H1 (cell line): ENCODE measurements around the gene ZNF516. TPM values are rescaled to one million over a fixed set of nuclear protein-coding genes. Genes with fewer than 3 reads are reported as not detected.

Experiments
- CTCF ChIA-PET: fragments of 300-600 bp; sonication (Branson Sonifier 250); formaldehyde crosslinking; loops from one replicate; lab custom pipeline; 2021; ENCODE audit not compliant: partially characterized antibody; lab: Charles Lee
- POLR2A ChIA-PET: fragments of 300-600 bp; sonication (Branson Sonifier 250); formaldehyde crosslinking; loops from one replicate; lab custom pipeline; 2021; ENCODE audit warnings: inconsistent platforms; ENCODE audit not compliant: partially characterized antibody; lab: Charles Lee
- DNase-seq, 2 experiments: peaks; one replicate each; pipeline versions ENCODE4 v3.0.0 to v3.0.0-alpha.2; 2010 to 2022; ENCODE audit warnings: low spot score in 2 of 2, low read depth in 1 of 2, mixed read lengths in 1 of 2
- FAIRE-seq: peaks from 2 replicates; lab custom pipeline; 2011; peaks lifted over from hg19 to GRCh38; lab: Jason Lieb, UNC
- H2AFZ ChIP-seq: 2 replicates; pipeline ENCODE4 v1.8.1; 2012; ENCODE audit warnings: low read length, inconsistent platforms
- H2AK5ac ChIP-seq: 2 replicates; pipeline ENCODE4 v1.6.1; 2013; ENCODE audit warnings: low read depth, low read length
- H2BK120ac ChIP-seq: replicated peaks from 2 replicates; pipeline ENCODE3; 2013; ENCODE audit warnings: low read depth, low read length, inconsistent platforms
- H2BK12ac ChIP-seq: 2 replicates; pipeline ENCODE4 v1.6.1; 2013; ENCODE audit warnings: low read depth, low read length
- H2BK15ac ChIP-seq: 2 replicates; pipeline ENCODE4 v1.6.1; 2013; ENCODE audit warnings: low read length
- H2BK20ac ChIP-seq: 2 replicates; pipeline ENCODE4 v1.6.1; 2013; ENCODE audit warnings: low read length
- H2BK5ac ChIP-seq: 2 replicates; pipeline ENCODE4 v1.6.1; 2013; ENCODE audit warnings: low read depth, low read length
- H3K14ac ChIP-seq: 2 replicates; pipeline ENCODE4 v1.6.1; 2013; ENCODE audit warnings: inconsistent platforms; ENCODE audit not compliant: insufficient read length
- H3K18ac ChIP-seq: 2 replicates; pipeline ENCODE4 v1.6.1; 2013; ENCODE audit warnings: low read length; ENCODE audit errors: extremely low read depth
- H3K23ac ChIP-seq: 2 replicates; pipeline ENCODE4 v1.6.1; 2013; ENCODE audit warnings: inconsistent platforms; ENCODE audit not compliant: insufficient read length
- H3K23me2 ChIP-seq: 2 replicates; pipeline ENCODE4 v1.6.1; 2013; ENCODE audit warnings: low read depth, low read length
- H3K27ac ChIP-seq: 2 replicates; pipeline ENCODE4 v1.6.1; 2011; ENCODE audit warnings: low read depth, low read length, inconsistent platforms
- H3K27me3 ChIP-seq, 4 experiments: replicated peaks in 1 of 4; 1 replicate in 1 of 4; 2 replicates in 3 of 4; pipeline versions ENCODE4 v1.6.1 to v1.8.1; 2011 to 2013; ENCODE audit warnings: low read length in 3 of 4, mild to moderate bottlenecking in 3 of 4, inconsistent platforms in 2 of 4, mixed read lengths in 2 of 4, moderate library complexity in 1 of 4; ENCODE audit not compliant: control insufficient read depth in 3 of 4, insufficient read depth in 3 of 4; ENCODE audit errors: extremely low read depth in 1 of 4
- H3K36me3 ChIP-seq, 4 experiments: 2 replicates each; pipeline versions ENCODE4 v1.6.1 to v1.8.1; 2011 to 2013; ENCODE audit warnings: mild to moderate bottlenecking in 4 of 4, low read length in 3 of 4, moderate library complexity in 2 of 4, control low read depth in 1 of 4, inconsistent platforms in 1 of 4; ENCODE audit not compliant: insufficient read depth in 4 of 4, control insufficient read depth in 2 of 4
- H3K4ac ChIP-seq: replicated peaks from 2 replicates; pipeline ENCODE3; 2013; ENCODE audit warnings: low read length, low read depth, mixed read lengths, inconsistent platforms; ENCODE audit not compliant: insufficient read length
- H3K4me1 ChIP-seq, 4 experiments: replicated peaks in 1 of 4; 1 replicate in 1 of 4; 2 replicates in 3 of 4; pipeline versions ENCODE4 v1.6.1 to v1.8.1; 2011 to 2013; ENCODE audit warnings: low read length in 3 of 4, inconsistent platforms in 2 of 4, mixed read lengths in 1 of 4; ENCODE audit not compliant: insufficient read depth in 4 of 4, control insufficient read depth in 3 of 4
- H3K4me2 ChIP-seq, 2 experiments: 2 replicates each; pipeline versions ENCODE4 v1.6.1 to v1.8.1; 2011 to 2013; ENCODE audit warnings: low read depth in 2 of 2, low read length in 2 of 2, control low read depth in 1 of 2, inconsistent platforms in 1 of 2, mild to moderate bottlenecking in 1 of 2; ENCODE audit not compliant: insufficient read depth in 1 of 2
- H3K4me3 ChIP-seq, 4 experiments: fragments of 200-600, 300-600 bp in 1 of 4; sonication (generic), shearing (Covaris generic), sonication (Bioruptor Twin) in 1 of 4; 2 replicates each; pipeline versions ENCODE4 v1.5.1 to v1.8.1; 2011 to 2016; ENCODE audit warnings: low read length in 4 of 4, low read depth in 3 of 4, control low read depth in 2 of 4, inconsistent platforms in 2 of 4, mild to moderate bottlenecking in 2 of 4, mixed read lengths in 1 of 4, moderate library complexity in 1 of 4; ENCODE audit not compliant: insufficient read depth in 2 of 4; ENCODE audit errors: extremely low read depth in 1 of 4
- H3K56ac ChIP-seq: replicated peaks from 2 replicates; pipeline ENCODE3; 2013; ENCODE audit warnings: low read depth, mild to moderate bottlenecking, mixed read lengths, low read length, inconsistent platforms; ENCODE audit not compliant: insufficient read length
- H3K79me1 ChIP-seq: 2 replicates; pipeline ENCODE4 v1.6.1; 2013; ENCODE audit warnings: low read depth, low read length, control low read depth
- H3K79me2 ChIP-seq, 2 experiments: 2 replicates each; pipeline versions ENCODE4 v1.6.1 to v1.8.1; 2012 to 2013; ENCODE audit warnings: low read length in 2 of 2, mild to moderate bottlenecking in 2 of 2, inconsistent platforms in 1 of 2; ENCODE audit not compliant: insufficient read depth in 2 of 2, control insufficient read depth in 1 of 2
- H3K9ac ChIP-seq, 4 experiments: replicated peaks in 1 of 4; 1 replicate in 1 of 4; 2 replicates in 3 of 4; pipeline versions ENCODE4 v1.6.1 to v1.8.1; 2011 to 2013; ENCODE audit warnings: low read depth in 3 of 4, low read length in 3 of 4, control low read depth in 2 of 4, mild to moderate bottlenecking in 2 of 4, moderate library complexity in 2 of 4, inconsistent platforms in 1 of 4; ENCODE audit errors: extremely low read depth in 1 of 4
- H3K9me3 ChIP-seq, 2 experiments: 2 replicates each; pipeline versions ENCODE4 v1.6.1 to v1.8.1; 2012 to 2013; ENCODE audit warnings: mild to moderate bottlenecking in 2 of 2, moderate library complexity in 2 of 2, control low read depth in 1 of 2, inconsistent platforms in 1 of 2, low read depth in 1 of 2, low read length in 1 of 2, mixed read lengths in 1 of 2; ENCODE audit not compliant: insufficient read depth in 2 of 2
- H4K20me1 ChIP-seq, 2 experiments: replicated peaks in 1 of 2; 2 replicates each; pipeline versions ENCODE3 to v1.8.1; 2011 to 2013; ENCODE audit warnings: inconsistent platforms in 2 of 2, low read length in 2 of 2, mild to moderate bottlenecking in 1 of 2; ENCODE audit not compliant: insufficient read depth in 2 of 2, control insufficient read depth in 1 of 2
- H4K5ac ChIP-seq: 2 replicates; pipeline ENCODE4 v1.6.1; 2013; ENCODE audit warnings: low read length, low read depth, mixed read lengths, inconsistent platforms; ENCODE audit not compliant: insufficient read length
- H4K8ac ChIP-seq: 2 replicates; pipeline ENCODE4 v1.8.0; 2013; ENCODE audit warnings: mild to moderate bottlenecking, moderate library complexity, low read length, inconsistent platforms; ENCODE audit not compliant: insufficient read depth; ENCODE audit errors: extremely low read depth
- H4K91ac ChIP-seq: replicated peaks from 2 replicates; pipeline ENCODE3; 2013; ENCODE audit warnings: low read length, mixed read lengths, inconsistent platforms; ENCODE audit not compliant: insufficient read length
- BRCA1 ChIP-seq: IDR thresholded peaks from 2 replicates; pipeline ENCODE4 v1.6.1; 2012; ENCODE audit warnings: low read depth, low read length, improper control_type of control experiment
- EZH2 ChIP-seq: fragments of 200-600 bp; sonication (generic); IDR thresholded peaks from 2 replicates; pipeline ENCODE4 v1.7.1; 2012; ENCODE audit warnings: low read depth, mild to moderate bottlenecking, moderate library complexity, low read length, inconsistent platforms; ENCODE audit not compliant: severe bottlenecking
- FOSL1 ChIP-seq: IDR thresholded peaks from 2 replicates; pipeline ENCODE4 v1.6.1; 2011; ENCODE audit warnings: mild to moderate bottlenecking, low read depth, low read length, moderate library complexity; ENCODE audit not compliant: insufficient read depth
- HDAC2 ChIP-seq, 2 experiments: fragments of 300-600 bp in 1 of 2; sonication (generic) in 1 of 2; IDR thresholded peaks; 2 replicates each; pipeline ENCODE4 v1.6.1; 2011 to 2012; ENCODE audit warnings: low read depth in 2 of 2, low read length in 2 of 2, mild to moderate bottlenecking in 2 of 2, moderate library complexity in 2 of 2, borderline replicate concordance in 1 of 2, inconsistent platforms in 1 of 2
- KDM5A ChIP-seq: fragments of 200-600 bp; IDR thresholded peaks from 2 replicates; pipeline ENCODE4 v1.7.1; 2012; ENCODE audit warnings: mild to moderate bottlenecking, low read length, inconsistent platforms, mixed read lengths
- PHF8 ChIP-seq: fragments of 200-600 bp; sonication (generic); conservative IDR thresholded peaks from 2 replicates; pipeline ENCODE4 v1.7.1; 2012; ENCODE audit warnings: low read depth, mild to moderate bottlenecking, inconsistent platforms, low read length, moderate library complexity
- POU5F1 ChIP-seq: IDR thresholded peaks from 2 replicates; pipeline ENCODE4 v1.6.1; 2011; ENCODE audit warnings: low read depth, mild to moderate bottlenecking, low read length, moderate library complexity
- TAF7 ChIP-seq: optimal IDR thresholded peaks from 2 replicates; pipeline ENCODE3; 2011; ENCODE audit warnings: low read depth, mild to moderate bottlenecking, inconsistent platforms, low read length, moderate library complexity, borderline replicate concordance
- TEAD4 ChIP-seq: IDR thresholded peaks from 2 replicates; pipeline ENCODE4 v1.6.1; 2012; ENCODE audit warnings: low read depth, low read length, inconsistent platforms, mixed read lengths
- WGBS, 2 experiments: shearing (Covaris generic) in 1 of 2; methylation state at CpG; one replicate each; pipeline versions ENCODE4 v1.1.6 to v1.1.7; 2013 to 2015; ENCODE audit warnings: low lambda C conversion rate in 2 of 2, mixed read lengths in 2 of 2, inconsistent platforms in 1 of 2, low coverage in 1 of 2, missing lambda C conversion rate in 1 of 2; ENCODE audit not compliant: insufficient replicate concordance in 2 of 2, insufficient coverage in 1 of 2, insufficient read length in 1 of 2; ENCODE audit errors: extremely low coverage in 1 of 2, missing lambda C conversion rate in 1 of 2; 5-methylcytosine and 5-hydroxymethylcytosine counted together
- polyA plus RNA-seq, 7 experiments: library from polyadenylated mRNA; depleted of rRNA in 3 of 7; stranded (reverse) in 5 of 7; unstranded in 2 of 7; fragments of >200 nt in 5 of 7; fragments of 200-250 nt in 2 of 7; gene quantifications; 1 replicate in 5 of 7; 2 replicates in 1 of 7; 4 replicates in 1 of 7; pipeline versions ENCODE4 v1.2.1 to v1.2.3, GENCODE V29; 2011 to 2013; ENCODE audit warnings: missing spikeins in 2 of 7, mixed read lengths in 2 of 7
- total RNA-seq: library from RNA; stranded (reverse); fragmentation: NEBNext Ultra II Directional; extraction: Animal tissue kit (Norgen Biotek cat#: 25700); gene quantifications from 2 replicates; pipeline ENCODE4 v1.2.1, GENCODE V29; 2021
- TF ChIP-seq, protein P1 (sequence below): IDR thresholded peaks from 2 replicates; pipeline ENCODE4 v1.6.1; 2012; ENCODE audit warnings: inconsistent platforms

ZNF516 gene
- total and polyA plus RNA-seq, 2 of the 8 experiments (the other 6 are each of a cell fraction or from before 2014, with no cell fraction given): 7.3 to 17.0 TPM

DNA sequence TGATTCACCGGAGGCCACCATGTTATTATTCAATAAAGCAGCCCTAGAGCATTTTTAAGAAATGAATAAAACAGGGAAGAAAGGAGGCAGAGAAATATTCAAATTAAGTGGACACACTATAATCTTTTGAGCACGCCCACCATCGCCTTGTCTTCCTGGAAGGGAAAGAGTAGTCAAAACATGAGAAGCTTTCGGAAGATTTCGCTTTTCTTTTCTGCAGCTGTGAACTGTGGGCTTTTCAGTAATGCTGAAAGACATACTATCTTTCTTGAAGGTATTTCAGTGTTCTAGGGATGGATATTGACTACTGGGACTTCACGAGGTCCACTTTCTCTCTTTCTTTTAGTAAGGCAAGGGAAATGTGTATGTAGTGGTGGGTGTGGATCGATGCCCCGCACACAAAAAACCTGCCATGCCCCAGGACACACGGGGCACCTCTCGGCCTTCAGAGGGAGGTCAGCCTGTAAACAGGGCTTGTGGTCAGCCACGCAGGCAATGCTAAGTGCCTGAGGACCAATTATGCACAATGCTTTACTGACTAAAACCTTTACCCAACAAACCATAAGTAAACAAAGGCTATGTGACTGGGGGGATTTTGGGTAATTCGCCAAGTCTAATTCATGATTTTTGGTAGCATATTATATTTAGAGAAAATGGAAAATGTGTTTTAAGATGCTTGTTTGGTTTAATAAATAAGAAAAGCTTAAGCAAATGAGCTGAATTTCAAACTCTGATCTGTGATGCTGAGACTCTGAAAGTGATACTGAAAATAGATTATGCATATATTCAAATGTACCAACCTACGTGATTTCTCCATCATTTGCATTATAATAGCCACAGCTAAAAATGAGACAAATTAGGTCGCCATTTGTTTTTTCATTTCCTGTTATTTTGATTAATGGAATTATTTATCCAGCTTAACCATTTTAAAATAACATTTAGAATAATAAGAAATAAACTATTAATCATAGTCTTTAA is 130.5 kb downstream of the ZNF516 start:
- Histone ChIP-seq H4K8ac (no peak overlapping the region), H3K4me3 (no peak overlapping the region), H3K9ac (no peak overlapping the region), H2AK5ac (no peak overlapping the region), H4K5ac (no peak overlapping the region), H3K79me1 (no peaks in the 10 kb centered on the region), H2BK12ac (no peak overlapping the region), H3K23me2 (no peaks in the 10 kb centered on the region), H3K18ac (no peak overlapping the region), H3K27ac (no peak overlapping the region), H3K79me2 (no peaks in the 10 kb centered on the region), H3K56ac (no peak overlapping the region), H3K27me3 (no peaks in the 10 kb centered on the region), H3K4ac (no peak overlapping the region), H2AFZ (no peak overlapping the region), H3K14ac (no peak overlapping the region), H3K23ac (no peak overlapping the region), H4K20me1 (no peaks in the 10 kb centered on the region), H2BK15ac (no peak overlapping the region), H2BK20ac (no peak overlapping the region), H3K9me3 (no peaks in the 10 kb centered on the region), H3K4me2 (no peak overlapping the region), H3K4me1 (peaks cover 0 to 6% (median 3%) of the 10 kb centered on the region in 4 experiments; a peak in 3 of 7 replicates), H4K91ac (no peak overlapping the region), H2BK120ac (no peak overlapping the region), H3K36me3 (peaks cover 0 to 3% (median 1%) of the 10 kb centered on the region in 4 experiments; a peak in 2 of 8 replicates), H2BK5ac (no peak overlapping the region)
- FAIRE-seq: no peak
- no peak for DNase-seq
- ChIA-PET CTCF (interaction anchor here (1.3 to 1.5 kb wide), 2 partner anchors 8 to 16 kb away, joined by 3 to 6 read pairs; no protein-coding TSS in a partner anchor), POLR2A (no interaction called here)
- TF ChIP-seq POU5F1 (no peak), HDAC2 (IDR thresholded peaks at IDR 0.05; ENCODE audit: borderline replicate concordance in 1 of 2, low read depth in 2 of 2, low read length in 2 of 2) (no peak), FOSL1 (no peak), KDM5A (no peak), BRCA1 (no peak), TEAD4 (no peak), EZH2 (no peak), TAF7 (no peak), PHF8 (no peak)
- TF ChIP-seq, protein P1, sequence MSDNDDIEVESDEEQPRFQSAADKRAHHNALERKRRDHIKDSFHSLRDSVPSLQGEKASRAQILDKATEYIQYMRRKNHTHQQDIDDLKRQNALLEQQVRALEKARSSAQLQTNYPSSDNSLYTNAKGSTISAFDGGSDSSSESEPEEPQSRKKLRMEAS: no peak
- 93% methylated on average over 14 of the region's 14 CpGs; no CpG with 5 or more reads in 1 of the 2 experiments for WGBS, 2 experiments
